KBM-7 (cell line): ENCODE results near the gene CDIPT.

Experiments
- DNase-seq: peaks from one replicate; pipeline ENCODE4 v3.0.0-alpha.2; 2015
- in situ Hi-C: fragments of 300-500 bp; cut with MboI; formaldehyde crosslinking; loops from 2 replicates; pipeline ENCODE4 v1.14.3; 2020; ENCODE audit warnings: low sequenced_read_pairs, low pct_unique_long_range_greater_than_20kb, mixed read lengths

CDIPT gene

GRCh38 chr16:29868396-29869009 is 5.5 kb upstream of the CDIPT start:
- in situ Hi-C loops, result no loop called here
- DNase-seq, result no peak

- no peak for DNase-seq
- in situ Hi-C loops, result no loop called here
Observed at GRCh38 chr16:29864205-29864604, 1.2 kb upstream of the CDIPT start.

GRCh38 chr16:29863669-29863984 is 601 bp upstream of the CDIPT start:
- no peak for DNase-seq
- in situ Hi-C loops, result no loop called here

GRCh38 chr16:29862383-29862883 is 593 bp downstream of the CDIPT start:
- in situ Hi-C loops, result no loop called here
- peak; percentile 24 for DNase-seq

- no peak for DNase-seq
- in situ Hi-C loops, result no loop called here
Observed at GRCh38 chr16:29860218-29860617, 2.8 kb downstream of the CDIPT start.

- in situ Hi-C loops, result no loop called here
Observed at GRCh38 chr16:29858974-29859373, 4.1 kb downstream of the CDIPT start.

GRCh38 chr16:29858149-29858849 is 4.7 kb downstream of the CDIPT start:
- DNase-seq, result no peak
- in situ Hi-C loops, result no loop called here

More at GRCh38 chr16:29858974-29859373, 4.1 kb downstream of the CDIPT start:
- DNase-seq, result no peak

GRCh38 chr16:29857133-29857760 is 5.8 kb downstream of the CDIPT start:
- in situ Hi-C loops, result no loop called here
- DNase-seq, result no peak

- no peak for DNase-seq
- in situ Hi-C loops, result no loop called here
Observed at GRCh38 chr16:29854520-29855100, 8.4 kb downstream of the CDIPT start.

GRCh38 chr16:29852654-29853053 is 10.4 kb downstream of the CDIPT start:
- in situ Hi-C loops, result no loop called here
- DNase-seq, result no peak

GRCh38 chr16:29850998-29851397 is 12.0 kb downstream of the CDIPT start:
- no peak for DNase-seq
- in situ Hi-C loops, result no loop called here

GRCh38 chr16:29849505-29849904 is 13.5 kb downstream of the CDIPT start:
- in situ Hi-C loops, result no loop called here
- no peak for DNase-seq

GRCh38 chr16:29848420-29849297 is 14.4 kb downstream of the CDIPT start:
- in situ Hi-C loops, result no loop called here
- DNase-seq, result peak; percentile 64

- in situ Hi-C loops, result no loop called here
- no peak for DNase-seq
Observed at GRCh38 chr16:29845656-29846055, 17.4 kb downstream of the CDIPT start.

- in situ Hi-C loops, result no loop called here
- no peak for DNase-seq
Observed at GRCh38 chr16:29844575-29845331, 18.3 kb downstream of the CDIPT start.

GRCh38 chr16:29843931-29844330 is 19.1 kb downstream of the CDIPT start:
- DNase-seq, result no peak
- in situ Hi-C loops, result no loop called here

GRCh38 chr16:29842732-29843346 is 20.2 kb downstream of the CDIPT start:
- no peak for DNase-seq
- in situ Hi-C loops, result no loop called here

- DNase-seq, result no peak
- in situ Hi-C loops, result no loop called here
Observed at GRCh38 chr16:29841631-29842030, 21.4 kb downstream of the CDIPT start.
